ENCODE data around the gene CREBBP.

Gene CREBBP

DNA sequence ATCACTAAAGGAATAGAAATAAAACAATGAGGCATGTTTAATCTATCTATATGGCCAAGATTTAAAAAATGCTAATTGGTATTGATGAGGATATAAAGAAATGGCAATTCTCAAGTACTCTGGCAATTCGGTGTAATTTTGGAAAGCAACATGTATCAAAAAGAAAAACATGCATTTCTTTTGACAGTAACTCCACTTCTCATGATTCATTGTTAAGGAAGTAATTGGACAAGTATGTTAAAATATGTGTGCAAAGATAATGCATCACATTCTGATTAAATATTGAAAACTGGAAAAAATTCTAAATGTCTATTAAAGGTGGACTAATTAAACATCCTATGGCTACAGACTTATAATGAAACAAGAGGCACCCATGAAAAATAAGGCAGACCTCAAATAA lies 81.2 kb downstream of the CREBBP start:
- H3K27ac ChIP-seq, result no peak overlapping the region
- no peak for DNase-seq
- H3K4me3 ChIP-seq (ENCODE audit: low read depth, low read length), result no peak overlapping the region
- TF ChIP-seq, protein P1, sequence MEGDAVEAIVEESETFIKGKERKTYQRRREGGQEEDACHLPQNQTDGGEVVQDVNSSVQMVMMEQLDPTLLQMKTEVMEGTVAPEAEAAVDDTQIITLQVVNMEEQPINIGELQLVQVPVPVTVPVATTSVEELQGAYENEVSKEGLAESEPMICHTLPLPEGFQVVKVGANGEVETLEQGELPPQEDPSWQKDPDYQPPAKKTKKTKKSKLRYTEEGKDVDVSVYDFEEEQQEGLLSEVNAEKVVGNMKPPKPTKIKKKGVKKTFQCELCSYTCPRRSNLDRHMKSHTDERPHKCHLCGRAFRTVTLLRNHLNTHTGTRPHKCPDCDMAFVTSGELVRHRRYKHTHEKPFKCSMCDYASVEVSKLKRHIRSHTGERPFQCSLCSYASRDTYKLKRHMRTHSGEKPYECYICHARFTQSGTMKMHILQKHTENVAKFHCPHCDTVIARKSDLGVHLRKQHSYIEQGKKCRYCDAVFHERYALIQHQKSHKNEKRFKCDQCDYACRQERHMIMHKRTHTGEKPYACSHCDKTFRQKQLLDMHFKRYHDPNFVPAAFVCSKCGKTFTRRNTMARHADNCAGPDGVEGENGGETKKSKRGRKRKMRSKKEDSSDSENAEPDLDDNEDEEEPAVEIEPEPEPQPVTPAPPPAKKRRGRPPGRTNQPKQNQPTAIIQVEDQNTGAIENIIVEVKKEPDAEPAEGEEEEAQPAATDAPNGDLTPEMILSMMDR (IDR thresholded peaks at IDR 0.05; ENCODE audit: low read depth, low read length, missing control alignments), result no peak
- in situ Hi-C loops (cut with HindIII; ENCODE audit: low pct_ligation_motif_present, low sequenced_read_pairs), result no loop called here
- no peaks in the 10 kb centered on the region for H3K36me3 ChIP-seq (replicated peaks)
- H3K27me3 ChIP-seq (replicated peaks), result no peaks in the 10 kb centered on the region

DNA sequence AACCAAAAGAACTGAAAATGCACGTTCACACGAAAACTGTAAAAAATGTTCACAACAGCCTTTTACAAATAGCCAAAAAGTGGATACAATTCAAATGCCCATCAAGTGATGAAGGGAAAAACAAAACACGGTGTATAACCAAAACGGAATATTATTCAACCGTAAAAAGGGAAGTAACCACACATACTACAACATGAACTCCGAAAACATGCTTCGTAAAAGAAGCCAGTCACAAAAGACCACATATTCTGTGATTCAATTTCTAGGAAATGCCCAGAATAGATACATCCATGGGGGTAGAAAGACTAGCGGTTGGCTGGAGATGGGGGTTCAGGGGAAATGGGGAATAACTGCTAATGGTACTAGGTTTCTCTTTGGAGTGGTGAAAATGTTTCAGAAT lies 81.7 kb downstream of the CREBBP start:
- Histone ChIP-seq H3K27ac (no peak overlapping the region), H3K36me3 (replicated peaks) (no peaks in the 10 kb centered on the region), H3K4me3 (ENCODE audit: low read depth, low read length) (no peak overlapping the region), H3K27me3 (replicated peaks) (no peaks in the 10 kb centered on the region)
- no peak for DNase-seq
- TF ChIP-seq, protein P1 (IDR thresholded peaks at IDR 0.05; ENCODE audit: low read depth, low read length, missing control alignments), result no peak
- in situ Hi-C loops (cut with HindIII; ENCODE audit: low pct_ligation_motif_present, low sequenced_read_pairs), result no loop called here

- Histone ChIP-seq H3K27ac (no peak overlapping the region), H3K36me3 (replicated peaks) (no peaks in the 10 kb centered on the region), H3K27me3 (replicated peaks) (no peaks in the 10 kb centered on the region), H3K4me3 (ENCODE audit: low read depth, low read length) (no peak overlapping the region)
- in situ Hi-C loops (cut with HindIII; ENCODE audit: low pct_ligation_motif_present, low sequenced_read_pairs), result no loop called here
- TF ChIP-seq, protein P1 (IDR thresholded peaks at IDR 0.05; ENCODE audit: low read depth, low read length, missing control alignments), result no peak
- DNase-seq, result no peak
Measured at GRCh38 chr16:3797904-3798811, 82.4 kb downstream of the CREBBP start.

GRCh38 chr16:3797473-3797872 lies 83.0 kb downstream of the CREBBP start:
- in situ Hi-C loops (cut with HindIII; ENCODE audit: low pct_ligation_motif_present, low sequenced_read_pairs), result no loop called here
- H3K4me3 ChIP-seq (ENCODE audit: low read depth, low read length), result no peak overlapping the region
- TF ChIP-seq, protein P1 (IDR thresholded peaks at IDR 0.05; ENCODE audit: low read depth, low read length, missing control alignments), result no peak
- no peak for DNase-seq
- H3K27ac ChIP-seq, result no peak overlapping the region
- no peaks in the 10 kb centered on the region for H3K27me3 ChIP-seq (replicated peaks)
- H3K36me3 ChIP-seq (replicated peaks), result peaks cover 6% of the 10 kb centered on the region

- Histone ChIP-seq H3K36me3 (replicated peaks) (peaks cover 24% of the 10 kb centered on the region), H3K27me3 (replicated peaks) (no peaks in the 10 kb centered on the region), H3K4me3 (ENCODE audit: low read depth, low read length) (no peak overlapping the region), H3K27ac (no peak overlapping the region)
- in situ Hi-C loops (cut with HindIII; ENCODE audit: low pct_ligation_motif_present, low sequenced_read_pairs), result no loop called here
- TF ChIP-seq, protein P1 (IDR thresholded peaks at IDR 0.05; ENCODE audit: low read depth, low read length, missing control alignments), result no peak
- no peak for DNase-seq
Measured at GRCh38 chr16:3793161-3793576, 87.3 kb downstream of the CREBBP start.
